CD4-positive, alpha-beta T cell treated with Interleukin-15 for 4 hours (primary cell): Measurements from ENCODE around the gene ENG.

Experiments used
- DNase-seq: peaks from one replicate; pipeline ENCODE4 v3.0.0-alpha.2; 2020; ENCODE audit warnings: low spot score

Gene ENG

DNA sequence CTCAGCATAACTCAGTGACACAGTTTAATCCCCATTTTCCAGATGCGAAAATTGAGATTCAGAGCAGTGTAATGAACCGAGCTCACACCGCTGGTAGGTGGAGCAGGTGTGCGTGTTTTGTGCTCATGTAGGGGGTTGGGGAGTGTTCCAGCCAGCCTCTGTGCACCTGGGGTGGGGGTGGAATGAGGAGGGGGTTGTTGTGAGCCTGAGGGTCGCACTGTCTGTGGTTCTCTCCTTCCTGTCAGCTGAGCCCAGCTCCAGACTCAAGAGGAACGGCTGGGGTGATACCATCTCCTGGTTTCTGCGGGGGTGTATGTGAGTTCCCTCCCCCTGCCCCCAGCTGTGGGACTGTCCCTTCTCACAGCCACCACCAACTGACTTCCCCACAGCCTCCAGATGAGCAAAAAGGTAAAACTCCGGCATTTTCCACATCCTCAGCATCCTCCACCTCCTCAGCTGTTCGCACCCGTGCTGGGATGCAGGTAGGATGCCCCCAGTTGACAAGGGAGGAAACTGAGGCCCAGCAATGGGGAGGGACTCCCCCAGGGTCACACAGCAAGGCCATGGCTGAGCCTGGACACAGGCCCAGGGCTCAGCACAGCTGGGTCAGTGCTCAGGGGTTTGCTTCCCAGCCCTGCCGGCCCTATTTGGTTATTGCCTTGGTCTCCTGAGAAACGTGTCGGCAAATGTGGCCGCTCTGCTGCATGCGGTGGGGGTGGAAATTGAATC, 78.1 kb downstream of the ENG start:
- DNase-seq = peak; percentile 79

DNA sequence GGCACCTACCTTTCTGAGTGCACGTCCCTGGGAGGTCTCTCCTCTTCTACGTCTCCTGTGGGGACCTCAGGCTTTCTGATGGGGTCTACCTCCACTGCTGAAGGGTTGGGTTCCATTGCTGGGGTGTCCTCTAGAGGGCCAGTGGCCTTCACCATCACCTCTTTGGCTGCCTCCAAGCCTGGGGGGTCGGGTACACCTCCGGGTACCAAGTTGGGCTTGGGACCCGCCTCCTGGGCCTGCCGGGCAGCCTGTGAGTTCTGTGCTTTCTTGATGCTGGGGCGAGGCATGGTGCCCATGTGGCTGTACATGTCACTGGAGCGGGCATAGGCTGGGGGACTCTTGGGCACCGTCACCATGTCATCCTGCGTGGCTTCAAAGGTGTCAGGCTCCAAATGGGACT, 80.5 kb downstream of the ENG start:
- no peak for DNase-seq

DNA sequence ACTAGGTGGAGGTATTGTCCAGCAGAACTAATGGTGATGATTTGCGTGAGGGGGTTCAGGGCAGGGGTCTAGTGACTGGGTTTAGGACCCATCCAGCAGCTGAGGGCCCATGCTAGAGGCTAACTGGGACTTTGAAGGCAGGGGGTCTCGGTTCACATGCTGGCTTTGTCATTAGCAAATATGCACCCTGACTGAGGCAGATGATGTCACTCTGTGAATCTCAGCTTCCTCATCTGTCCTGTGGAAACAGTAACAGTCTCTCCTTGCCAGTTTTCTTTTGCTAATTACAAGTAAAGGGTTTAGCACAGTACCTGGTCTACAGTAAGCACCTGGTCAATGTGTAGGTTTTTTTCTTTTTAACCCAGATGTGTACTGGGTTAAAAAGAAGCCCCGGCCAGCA, 81.2 kb downstream of the ENG start:
- no peak for DNase-seq

DNA sequence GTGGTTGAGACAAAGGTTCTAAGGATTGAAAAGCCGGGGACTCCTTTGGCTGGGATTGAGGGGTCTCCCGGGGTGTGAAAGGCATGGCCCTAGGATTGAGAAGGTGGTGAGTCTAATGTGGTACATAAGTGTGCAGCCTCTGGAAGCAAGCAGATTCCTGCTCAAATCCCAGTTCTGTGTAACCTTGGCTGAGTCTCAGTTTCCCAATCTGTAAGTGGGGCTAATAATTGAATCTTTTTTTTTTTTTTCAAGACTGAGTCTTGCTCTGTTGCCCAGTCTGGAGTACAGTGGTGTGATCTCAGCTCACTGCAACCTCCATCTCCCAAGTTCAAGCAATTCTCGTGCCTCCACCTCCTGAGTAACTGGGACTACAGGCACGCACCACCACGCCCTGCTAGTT, 81.9 kb downstream of the ENG start:
- no peak for DNase-seq

DNA sequence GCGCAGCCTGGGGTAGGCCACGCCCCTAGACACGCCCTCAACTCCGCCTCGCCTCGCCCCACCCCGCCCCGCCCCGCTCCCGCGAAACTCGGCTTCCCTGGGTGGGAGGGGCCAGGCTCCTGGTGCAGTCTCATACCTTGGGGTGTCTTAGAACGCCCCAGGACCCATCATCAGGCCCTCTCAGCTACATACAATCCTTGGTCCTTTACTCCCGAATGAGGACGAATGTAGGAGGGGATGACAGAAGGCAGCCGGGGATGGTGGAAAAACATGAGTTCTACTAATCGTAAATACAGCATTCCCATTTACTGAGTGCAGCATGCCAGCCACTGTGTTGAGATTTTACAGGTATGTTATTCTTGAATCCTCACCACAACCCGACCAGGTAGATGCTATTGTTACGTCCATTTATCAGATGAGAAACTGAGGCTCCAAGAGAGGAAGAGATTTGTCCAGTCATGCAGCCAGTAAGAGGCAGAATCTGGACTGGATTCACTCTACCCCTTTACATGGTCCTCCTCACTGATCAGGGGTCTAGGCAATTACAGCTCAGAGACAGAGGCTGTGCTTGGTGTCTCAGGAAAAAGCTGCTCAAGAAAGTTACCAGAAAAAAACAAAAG, 82.8 kb downstream of the ENG start:
- no peak for DNase-seq

DNA sequence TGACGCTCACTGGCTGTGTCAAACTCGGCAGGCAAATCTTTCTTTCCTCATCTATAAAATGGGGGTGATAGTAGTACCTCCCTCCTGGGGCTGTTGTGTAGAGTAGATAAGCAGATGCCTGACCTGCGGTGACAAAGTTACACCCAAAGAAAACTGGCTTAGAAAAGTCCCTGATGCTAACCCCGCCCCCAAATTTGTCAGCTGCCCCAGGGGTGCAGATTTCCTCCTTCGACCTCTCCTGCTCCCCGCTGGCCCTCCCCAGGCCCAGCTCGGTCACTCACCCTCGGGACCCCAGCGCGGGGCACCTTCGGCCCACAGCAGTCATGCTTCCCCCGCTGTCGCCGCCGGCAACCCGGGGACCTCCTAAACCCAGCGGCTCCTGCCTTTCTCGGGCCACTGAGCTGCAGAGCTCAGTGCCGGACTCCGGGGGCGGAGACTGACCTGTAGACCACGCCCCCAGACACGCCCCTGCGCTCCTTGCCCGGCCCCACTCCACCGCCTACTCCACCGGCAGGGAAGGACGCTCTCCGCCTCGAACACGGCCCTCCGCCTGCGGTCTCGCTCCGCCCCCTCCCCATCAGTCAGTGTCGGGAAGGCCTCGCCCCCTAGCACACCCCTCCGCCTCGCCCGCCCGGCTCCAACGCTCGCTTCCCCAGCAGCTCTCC, 83.4 kb downstream of the ENG start:
- DNase-seq = peak; percentile 97

DNA sequence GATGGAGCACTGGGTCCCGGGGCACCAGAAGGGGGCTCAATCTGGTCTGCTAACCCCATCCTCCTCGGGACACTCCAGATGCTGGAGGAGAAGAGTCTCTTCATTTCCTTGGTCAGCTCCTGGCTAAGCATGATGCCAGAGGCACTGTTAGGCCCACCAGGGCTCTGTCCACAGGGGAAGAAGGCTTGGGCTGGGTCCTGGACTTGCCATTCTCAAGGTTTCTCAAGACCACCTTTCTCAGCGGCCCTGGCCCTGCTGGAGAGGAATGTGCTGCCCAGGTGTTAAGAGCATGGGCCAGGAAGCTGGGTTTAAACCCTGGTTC, 83.9 kb downstream of the ENG start:
- DNase-seq = no peak

DNA sequence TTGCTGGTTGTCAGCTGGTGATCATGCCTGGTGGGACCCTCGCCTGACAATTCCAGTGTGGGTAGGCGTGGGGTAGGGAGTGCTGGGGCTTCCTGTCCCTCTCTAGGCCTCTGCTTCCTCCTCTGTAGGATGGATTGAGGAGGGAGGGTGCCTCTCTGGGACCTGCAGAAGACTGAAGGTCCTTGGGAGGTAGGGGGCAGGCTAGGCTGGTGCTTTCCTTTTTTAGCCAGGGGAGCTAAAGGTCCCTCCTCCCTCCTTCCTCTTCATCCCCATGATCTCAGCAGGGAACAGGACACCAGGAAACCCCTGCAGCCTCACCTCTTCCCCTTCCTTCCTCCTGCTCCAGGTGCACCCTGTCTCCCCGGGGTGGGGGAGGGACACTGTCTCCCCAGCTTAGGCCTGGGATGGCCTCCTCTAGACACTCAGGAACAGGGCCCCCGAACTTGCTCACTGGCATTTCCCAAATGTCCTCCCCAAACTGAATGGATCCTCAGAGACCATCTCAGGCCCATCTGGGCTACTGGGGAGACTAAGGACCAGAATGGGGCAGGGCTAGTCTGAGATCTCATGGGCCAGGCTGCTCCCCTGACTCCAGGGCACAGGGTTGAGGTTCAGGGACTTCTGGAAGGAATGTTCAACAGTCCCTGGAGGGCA, 84.4 kb downstream of the ENG start:
- DNase-seq = no peak

DNA sequence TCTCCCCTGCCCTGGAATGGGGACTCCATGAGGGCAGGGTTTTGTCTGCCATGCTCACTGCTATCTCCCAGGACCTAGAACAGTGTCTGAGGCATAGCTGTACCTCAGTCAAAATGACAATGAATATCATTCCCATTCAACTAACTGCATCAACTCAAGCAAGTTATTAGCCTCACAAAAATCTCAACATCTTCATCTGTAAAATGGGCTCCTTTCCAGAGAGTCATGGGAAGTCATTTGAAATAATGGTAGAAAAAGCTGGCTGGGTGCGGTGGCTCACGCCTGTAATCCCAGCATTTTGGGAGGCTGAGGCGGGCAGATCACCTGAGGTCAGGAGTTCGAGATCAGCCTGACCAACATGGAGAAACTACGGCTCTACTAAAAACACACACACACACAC, 85.4 kb downstream of the ENG start:
- no peak for DNase-seq

DNA sequence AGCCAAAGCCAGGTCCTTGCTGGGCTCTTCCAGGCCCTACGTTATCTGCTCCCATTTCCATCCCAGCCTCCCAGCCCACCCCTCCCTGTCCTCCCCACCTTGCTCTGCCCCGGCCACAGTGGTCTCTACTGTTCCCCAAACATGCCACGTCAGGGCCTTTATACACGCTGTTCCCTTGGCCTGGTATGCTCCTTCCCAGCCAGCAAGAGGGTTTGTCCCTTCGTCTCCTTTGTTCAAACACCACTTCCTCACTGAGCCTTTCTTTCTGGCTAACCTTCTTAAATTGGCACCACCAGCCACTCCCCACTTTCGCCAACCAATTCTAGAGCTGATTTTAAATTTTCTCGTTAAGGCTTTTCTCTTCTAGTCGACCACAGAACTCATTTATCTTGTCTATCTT, 85.8 kb downstream of the ENG start:
- no peak for DNase-seq

DNA sequence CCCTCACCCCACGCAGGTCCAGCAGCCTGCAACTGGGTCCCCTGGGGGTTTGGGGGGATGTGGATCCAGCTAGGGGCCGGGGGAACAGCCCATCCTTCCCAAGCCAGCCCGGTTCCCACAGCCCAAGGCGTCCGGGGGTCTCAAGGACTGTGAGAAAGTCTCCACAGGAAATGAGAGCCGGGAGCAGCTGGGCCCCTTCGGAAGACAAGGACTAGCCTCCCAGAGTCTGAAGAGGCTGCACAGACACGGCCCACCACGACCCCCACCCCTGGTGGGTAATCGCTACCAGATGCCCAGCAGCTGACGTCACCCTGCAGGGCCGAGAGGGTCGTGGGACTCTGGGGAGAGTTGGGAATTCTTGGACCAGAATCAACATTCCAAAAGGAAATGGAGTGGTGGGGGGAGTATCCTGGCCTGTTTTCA, 86.5 kb downstream of the ENG start:
- DNase-seq = no peak

DNA sequence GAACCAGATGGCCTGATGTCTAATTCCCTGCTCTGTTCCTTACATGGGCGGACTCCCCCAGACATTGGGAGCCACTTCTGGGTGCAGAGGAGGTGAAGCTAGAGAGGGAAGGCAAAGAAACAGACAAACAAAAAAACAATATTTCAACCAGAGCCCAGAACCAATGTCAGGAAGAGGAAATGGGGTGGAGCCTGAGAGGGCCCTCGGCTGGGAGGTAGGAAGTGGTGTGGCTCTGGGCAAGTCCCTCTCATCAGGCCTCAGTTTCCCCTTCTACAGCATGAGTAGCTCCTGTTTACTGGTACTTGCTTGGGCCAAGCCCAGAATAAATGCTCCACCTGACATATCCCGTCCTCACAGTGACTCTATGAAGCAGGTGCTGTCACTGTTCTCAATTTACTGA, 87.0 kb downstream of the ENG start:
- no peak for DNase-seq

DNA sequence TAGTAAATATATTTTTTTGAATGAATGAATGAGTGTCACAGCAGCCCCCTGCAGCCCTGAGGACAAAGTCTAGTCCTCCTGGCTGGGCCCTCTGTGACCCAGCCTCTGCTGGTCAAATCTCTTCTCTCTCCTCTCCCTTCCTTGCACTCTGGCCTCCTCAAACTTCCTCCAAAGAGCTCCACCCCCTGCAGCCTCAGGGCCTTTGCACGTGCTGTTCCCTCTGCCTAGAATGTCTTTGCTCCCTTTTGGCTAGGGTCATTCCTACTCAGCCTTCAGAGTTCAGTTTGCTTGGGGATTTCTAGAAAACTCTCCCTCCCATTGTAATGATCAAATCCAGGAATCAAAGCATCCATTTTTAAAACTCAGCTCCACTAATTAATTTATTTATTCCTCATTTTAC, 89.0 kb downstream of the ENG start:
- no peak for DNase-seq
